Measurements from ENCODE around the gene BOLA3.
A peak's percentile ranks its signal among the peaks of the same experiment; 100 is the strongest.
"Not testable (repeated sequence)": the region's sequence is repeated elsewhere in the genome, so short reads cannot be mapped to it uniquely, and the experiment has no call there.

BOLA3 gene

DNA sequence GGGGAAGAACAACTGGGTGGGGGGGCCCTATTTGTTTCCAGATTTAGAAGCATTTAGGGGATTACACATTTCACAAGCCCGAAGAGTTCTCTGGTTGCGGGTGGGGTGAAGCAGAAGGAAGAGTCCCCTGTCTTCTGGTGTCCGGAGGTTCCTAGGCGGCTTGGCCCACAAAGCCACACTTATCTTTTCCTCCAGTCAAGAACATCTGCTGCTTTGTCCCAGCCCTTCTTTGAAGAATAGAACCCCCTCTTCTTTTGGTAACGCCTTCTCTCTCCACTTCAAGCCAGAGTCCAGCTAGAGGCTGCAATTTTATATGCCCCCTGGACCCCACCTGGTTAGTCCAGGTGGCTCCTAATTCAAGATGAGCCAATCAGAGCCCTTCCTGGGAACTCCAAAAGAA is 15.8 kb downstream of the BOLA3 start:
- no peak overlapping the region for H3K4me3 ChIP-seq (ENCODE audit: low read depth, low read length)
- no peak for DNase-seq (ENCODE audit: low read depth)
- TF ChIP-seq, protein P1, sequence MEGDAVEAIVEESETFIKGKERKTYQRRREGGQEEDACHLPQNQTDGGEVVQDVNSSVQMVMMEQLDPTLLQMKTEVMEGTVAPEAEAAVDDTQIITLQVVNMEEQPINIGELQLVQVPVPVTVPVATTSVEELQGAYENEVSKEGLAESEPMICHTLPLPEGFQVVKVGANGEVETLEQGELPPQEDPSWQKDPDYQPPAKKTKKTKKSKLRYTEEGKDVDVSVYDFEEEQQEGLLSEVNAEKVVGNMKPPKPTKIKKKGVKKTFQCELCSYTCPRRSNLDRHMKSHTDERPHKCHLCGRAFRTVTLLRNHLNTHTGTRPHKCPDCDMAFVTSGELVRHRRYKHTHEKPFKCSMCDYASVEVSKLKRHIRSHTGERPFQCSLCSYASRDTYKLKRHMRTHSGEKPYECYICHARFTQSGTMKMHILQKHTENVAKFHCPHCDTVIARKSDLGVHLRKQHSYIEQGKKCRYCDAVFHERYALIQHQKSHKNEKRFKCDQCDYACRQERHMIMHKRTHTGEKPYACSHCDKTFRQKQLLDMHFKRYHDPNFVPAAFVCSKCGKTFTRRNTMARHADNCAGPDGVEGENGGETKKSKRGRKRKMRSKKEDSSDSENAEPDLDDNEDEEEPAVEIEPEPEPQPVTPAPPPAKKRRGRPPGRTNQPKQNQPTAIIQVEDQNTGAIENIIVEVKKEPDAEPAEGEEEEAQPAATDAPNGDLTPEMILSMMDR (IDR thresholded peaks at IDR 0.05; ENCODE audit: insufficient read depth, low read depth, low read length, missing control alignments) = no peak

DNA sequence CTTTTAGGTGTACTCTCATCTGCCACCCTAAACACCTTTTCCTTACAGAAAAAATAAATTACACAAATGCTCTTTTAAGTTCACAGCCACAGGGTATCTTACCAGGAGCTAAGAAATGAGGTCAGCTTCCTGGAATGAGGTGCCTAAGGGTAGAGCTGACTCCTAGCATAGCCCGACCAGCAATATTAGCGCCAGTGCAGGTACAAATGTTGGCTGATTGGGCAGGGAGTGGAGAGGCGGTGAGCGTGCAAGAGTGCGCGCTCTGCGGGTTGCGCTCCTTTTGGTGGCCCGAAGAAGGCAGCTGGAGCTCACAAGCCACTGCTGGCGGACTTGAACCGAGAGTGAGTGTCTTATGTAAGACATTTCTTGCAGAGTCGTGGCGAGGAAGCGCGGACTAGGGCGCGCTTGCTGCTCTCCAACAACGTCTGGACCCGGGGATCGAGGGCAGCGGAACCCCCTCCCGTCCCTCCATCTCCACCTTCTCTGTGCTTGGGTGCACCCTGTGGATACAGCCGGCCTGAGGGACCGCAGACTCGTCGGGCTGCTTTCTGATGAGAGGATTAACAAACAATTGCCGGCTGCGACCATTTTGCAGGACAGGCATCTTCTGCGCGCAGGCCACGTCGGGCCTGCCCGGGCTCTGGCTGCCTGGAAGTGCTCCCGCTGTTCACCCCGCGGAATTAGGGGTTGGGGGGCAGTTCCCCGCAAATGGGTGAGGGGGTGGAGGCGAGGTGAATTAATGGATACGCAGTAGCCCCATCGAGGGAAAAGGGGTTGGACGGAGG is 17.3 kb downstream of the BOLA3 start:
- no peak for DNase-seq (ENCODE audit: low read depth)
- H3K4me3 ChIP-seq (ENCODE audit: low read depth, low read length) = no peak overlapping the region
- TF ChIP-seq, protein P1 (IDR thresholded peaks at IDR 0.05; ENCODE audit: insufficient read depth, low read depth, low read length, missing control alignments) = no peak

DNA sequence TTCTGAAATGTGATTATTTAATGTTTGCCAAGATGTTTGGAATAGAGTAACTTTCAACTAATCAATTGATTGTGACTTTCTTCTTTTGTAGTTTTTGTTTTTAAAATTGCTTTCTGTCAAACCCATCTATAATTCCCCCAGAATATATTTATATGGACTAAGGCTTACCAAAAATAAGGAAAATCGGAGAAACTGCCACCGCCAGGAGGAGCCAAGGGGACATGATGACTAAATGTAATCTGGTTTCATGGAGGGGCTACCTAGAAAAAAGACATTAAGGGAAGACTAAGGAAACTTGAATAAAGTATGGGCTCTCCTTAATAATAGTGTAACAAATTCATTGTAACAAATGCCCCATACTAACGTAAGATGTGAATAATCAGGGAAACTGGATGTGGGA is 19.5 kb downstream of the BOLA3 start:
- TF ChIP-seq, protein P1 (IDR thresholded peaks at IDR 0.05; ENCODE audit: insufficient read depth, low read depth, low read length, missing control alignments) = no peak
- no peak overlapping the region for H3K4me3 ChIP-seq (ENCODE audit: low read depth, low read length)

DNA sequence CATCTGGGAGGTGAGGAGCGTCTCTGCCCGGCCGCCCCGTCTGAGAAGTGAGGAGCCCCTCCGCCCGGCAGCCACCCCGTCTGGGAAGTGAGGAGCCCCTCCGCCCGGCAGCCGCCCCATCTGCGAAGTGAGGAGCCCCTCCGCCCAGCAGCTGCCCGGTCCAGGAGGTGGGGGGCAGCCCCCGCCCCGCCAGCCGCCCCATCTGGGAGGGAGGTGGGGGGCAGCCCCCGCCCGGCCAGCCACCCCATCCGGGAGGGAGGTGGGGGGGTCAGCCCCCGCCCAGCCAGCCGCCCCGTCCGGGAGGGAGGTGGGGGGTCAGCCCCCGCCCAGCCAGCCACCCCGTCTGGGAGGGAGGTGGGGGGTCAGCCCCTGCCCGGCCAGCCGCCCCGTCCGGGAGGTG is 23.8 kb downstream of the BOLA3 start:
- H3K4me3 ChIP-seq (ENCODE audit: low read depth, low read length); DNase-seq (ENCODE audit: low read depth): not testable (repeated sequence)

More for the DNA sequence above, 19.5 kb downstream of the BOLA3 start:
- no peak for DNase-seq (ENCODE audit: low read depth)

DNA sequence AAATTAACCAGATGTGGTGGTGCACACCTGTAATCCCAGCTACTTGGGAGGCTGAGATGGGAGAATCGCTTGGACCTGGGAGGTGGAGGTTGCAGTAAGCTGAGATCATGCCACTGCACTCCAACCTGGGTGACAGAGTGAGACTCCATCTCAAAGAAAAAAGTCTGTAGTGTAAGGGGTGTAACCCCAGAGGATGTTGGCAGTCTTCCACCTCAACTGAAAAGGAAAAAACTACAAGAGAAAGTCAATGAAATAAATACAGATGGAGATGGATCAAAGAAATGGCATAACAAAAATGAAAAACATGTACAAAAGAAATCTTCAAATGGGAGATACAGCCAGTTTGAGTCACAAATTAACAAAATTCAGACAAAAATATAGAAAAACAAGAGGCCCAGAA is 25.9 kb downstream of the BOLA3 start:
- not testable (repeated sequence) for H3K4me3 ChIP-seq (ENCODE audit: low read depth, low read length); DNase-seq (ENCODE audit: low read depth)

DNA sequence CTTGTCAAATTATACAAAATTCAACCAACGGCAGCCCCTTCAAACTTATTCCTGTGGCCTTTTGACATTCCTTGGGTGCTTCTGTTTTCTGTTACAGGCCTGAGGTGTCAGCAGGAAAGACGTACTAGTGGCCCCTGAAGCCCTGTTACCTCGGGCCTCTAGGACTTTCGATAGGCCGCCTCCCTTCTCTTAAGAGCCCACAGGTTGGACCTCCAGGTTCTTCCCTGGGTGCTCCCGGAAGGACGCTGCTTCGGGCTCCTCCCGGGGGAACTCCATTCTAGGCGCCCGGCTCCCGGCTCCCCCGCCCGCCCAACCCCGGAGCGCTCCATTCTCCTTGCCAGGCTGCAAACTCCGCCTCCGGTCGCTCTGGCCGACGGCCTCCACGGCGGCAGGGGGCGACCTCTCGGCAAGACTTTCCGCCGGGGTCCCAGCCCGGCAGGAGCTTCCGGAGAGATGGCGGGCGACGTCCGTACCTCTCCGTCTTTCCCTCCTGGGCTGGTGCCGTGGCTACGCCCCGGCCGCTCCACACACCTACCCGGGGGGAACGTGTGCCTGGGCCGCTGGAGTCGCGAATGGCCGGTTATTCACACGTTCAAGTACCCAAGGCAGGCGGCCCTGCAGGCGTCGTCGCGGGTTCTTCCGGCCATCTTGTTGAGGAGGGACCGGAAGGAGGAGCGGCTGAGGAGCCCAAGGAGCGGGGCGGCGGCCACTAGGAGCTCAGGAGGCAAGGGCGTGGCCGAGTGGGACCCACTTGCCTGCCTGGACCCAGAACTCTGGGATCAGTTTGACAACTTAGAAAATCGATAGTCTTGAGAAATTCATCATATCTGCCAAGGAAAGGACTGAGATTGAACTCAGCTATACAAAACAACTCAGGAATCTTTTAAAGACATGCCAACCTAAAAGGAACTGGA is 27.5 kb downstream of the BOLA3 start:
- TF ChIP-seq, protein P1 (IDR thresholded peaks at IDR 0.05; ENCODE audit: insufficient read depth, low read depth, low read length, missing control alignments) = peak; percentile 69
- peak overlapping the region; percentile 93 for H3K4me3 ChIP-seq (ENCODE audit: low read depth, low read length)

DNA sequence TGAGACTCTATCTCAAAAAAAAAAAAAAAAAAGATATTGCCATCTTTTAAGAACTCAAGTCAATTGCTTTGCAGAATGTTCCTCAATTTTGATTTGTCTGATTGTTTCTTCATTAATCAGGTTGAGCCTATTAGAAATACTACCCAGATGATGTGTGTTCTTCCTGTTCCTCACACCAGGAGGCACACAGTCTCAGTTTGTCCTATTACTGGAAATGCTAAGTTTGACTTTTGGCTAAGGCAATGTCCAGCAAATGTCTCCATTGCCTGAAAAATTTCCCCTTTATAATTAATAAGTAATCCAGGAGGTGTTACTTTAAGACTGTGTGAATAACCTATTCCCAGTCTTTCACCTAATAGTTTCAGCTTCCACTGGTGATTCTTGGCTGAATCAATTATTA is 28.4 kb downstream of the BOLA3 start:
- peak; percentile 32 for DNase-seq (ENCODE audit: low read depth)
- H3K4me3 ChIP-seq (ENCODE audit: low read depth, low read length) = peak overlapping the region; percentile 93
- TF ChIP-seq, protein P1 (IDR thresholded peaks at IDR 0.05; ENCODE audit: insufficient read depth, low read depth, low read length, missing control alignments) = peak; percentile 21

More for the DNA sequence above, 27.5 kb downstream of the BOLA3 start:
- peak; percentile 94 for DNase-seq (ENCODE audit: low read depth)

Measured in GM12865 (cell line).